A549 (cell line): ENCODE measurements around the gene ACSL5. TPM values are rescaled to one million over a fixed set of nuclear protein-coding genes. Genes with fewer than 3 reads are reported as not detected.

ENCODE experiments used
- ATAC-seq, 2 experiments: fragments of 200-7000 bp in 1 of 2; fragments of >200 bp in 1 of 2; cut with Nextera tagmentation in 1 of 2; cut with Tn5 transposase in 1 of 2; 3 replicates each; pipeline versions ENCODE4 v1.8.0 to v1.9.1; 2018 to 2020; ENCODE audit warnings: mild to moderate bottlenecking in 1 of 2, moderate library complexity in 1 of 2
- CTCF ChIA-PET: fragments of 300-600 bp; sonication (Branson Sonifier 250); formaldehyde crosslinking; extraction: SDS; loops from one replicate; lab custom pipeline; 2021; ENCODE audit warnings: antibody characterized with exemption, inconsistent platforms; lab: Yijun Ruan, JAX
- POLR2A ChIA-PET: fragments of 350-600 bp; formaldehyde crosslinking; extraction: SDS; loops from one replicate; lab custom pipeline; 2021; ENCODE audit warnings: antibody characterized with exemption, inconsistent platforms; lab: Yijun Ruan, JAX
- DNase-seq, 2 experiments: peaks; one replicate each; pipeline versions ENCODE4 v3.0.0 to v3.0.0-alpha.2; 2011 to 2016; ENCODE audit warnings: low read depth in 1 of 2, low spot score in 1 of 2
- FAIRE-seq: peaks from 2 replicates; lab custom pipeline; 2011; peaks lifted over from hg19 to GRCh38; lab: Jason Lieb, UNC
- H3K27ac ChIP-seq, 2 experiments: fragments of >200 bp; sonication (Bioruptor Twin); formaldehyde crosslinking; 3 replicates each; pipeline ENCODE4 v1.5.1; 2016 to 2017
- H3K4me1 ChIP-seq: fragments of >200 bp; sonication (Bioruptor Twin); formaldehyde crosslinking; 3 replicates; pipeline ENCODE4 v1.6.1; 2016
- H3K4me2 ChIP-seq: fragments of >200 bp; sonication (Bioruptor Twin); formaldehyde crosslinking; 3 replicates; pipeline ENCODE4 v1.6.1; 2016
- H3K4me3 ChIP-seq: fragments of >200 bp; sonication (Bioruptor Twin); formaldehyde crosslinking; 3 replicates; pipeline ENCODE4 v1.5.1; 2016
- H3K9me3 ChIP-seq: fragments of >200 bp; sonication (Bioruptor Twin); formaldehyde crosslinking; 3 replicates; pipeline ENCODE4 v1.6.1; 2016
- ATOH8 ChIP-seq: fragments of 250-450 bp; sonication (Bioruptor Pico); IDR thresholded peaks from 2 replicates; pipeline ENCODE4 v1.5.0; 2020; ENCODE audit warnings: low read depth, mild to moderate bottlenecking, moderate library complexity
- CEBPB ChIP-seq, 2 experiments: fragments of >200 bp in 1 of 2; sonication (Bioruptor Twin) in 1 of 2; formaldehyde crosslinking in 1 of 2; IDR thresholded peaks; 2 replicates each; pipeline ENCODE4 v1.6.1; 2012 to 2016
- CHD2 ChIP-seq: fragments of 150-350 bp; IDR thresholded peaks from 2 replicates; pipeline ENCODE4 v1.6.1; 2014; ENCODE audit warnings: low read length; ENCODE audit not compliant: partially characterized antibody
- E2F6 ChIP-seq: IDR thresholded peaks from 2 replicates; pipeline ENCODE4 v1.6.1; 2012; ENCODE audit warnings: low read depth, borderline replicate concordance
- HMGXB4 ChIP-seq: fragments of 250-450 bp; sonication (Bioruptor Pico); IDR thresholded peaks from 2 replicates; pipeline ENCODE4 v1.5.0; 2021; ENCODE audit warnings: mild to moderate bottlenecking, moderate library complexity, borderline replicate concordance
- HOXB13 ChIP-seq: fragments of 250-450 bp; sonication (Bioruptor Pico); IDR thresholded peaks from 2 replicates; pipeline ENCODE4 v1.5.0; 2020; ENCODE audit warnings: low read depth, mild to moderate bottlenecking, moderate library complexity
- HOXB5 ChIP-seq: fragments of 250-450 bp; sonication (Bioruptor Pico); IDR thresholded peaks from 2 replicates; pipeline ENCODE4 v1.5.0; 2020; ENCODE audit warnings: mild to moderate bottlenecking, moderate library complexity
- KDM1A ChIP-seq: fragments of 200-600 bp; sonication (generic); IDR thresholded peaks from 2 replicates; pipeline ENCODE4 v1.6.1; 2016; ENCODE audit warnings: low read depth, mild to moderate bottlenecking
- KDM5A ChIP-seq: fragments of 200-600 bp; sonication (generic); IDR thresholded peaks from 2 replicates; pipeline ENCODE4 v1.6.1; 2016; ENCODE audit warnings: antibody characterized with exemption, mild to moderate bottlenecking
- POLR2A ChIP-seq: IDR thresholded peaks from 2 replicates; pipeline ENCODE4 v1.6.1; 2012; ENCODE audit warnings: mild to moderate bottlenecking, low read length
- REST ChIP-seq: fragments of 200-600 bp; sonication (generic); IDR thresholded peaks from 2 replicates; pipeline ENCODE4 v1.6.1; 2016; ENCODE audit warnings: antibody characterized with exemption, mild to moderate bottlenecking, moderate library complexity
- RFX5 ChIP-seq: fragments of 450-650 bp; IDR thresholded peaks from 2 replicates; pipeline ENCODE4 v1.7.1; 2014; ENCODE audit warnings: antibody characterized with exemption, mild to moderate bottlenecking, moderate library complexity
- RNF2 ChIP-seq: fragments of 200-600 bp; sonication (generic); IDR thresholded peaks from 2 replicates; pipeline ENCODE4 v1.6.1; 2016; ENCODE audit warnings: low read depth, mild to moderate bottlenecking, antibody characterized with exemption, moderate library complexity, borderline replicate concordance
- SREBF2 ChIP-seq: fragments of 450-650 bp; IDR thresholded peaks from 2 replicates; pipeline ENCODE4 v1.6.1; 2014; ENCODE audit warnings: mild to moderate bottlenecking, moderate library complexity
- ZSCAN20 ChIP-seq: fragments of 250-450 bp; sonication (Bioruptor Pico); IDR thresholded peaks from 2 replicates; pipeline ENCODE4 v1.8.0; 2022; ENCODE audit warnings: mild to moderate bottlenecking, moderate library complexity
- WGBS: methylation state at CpG from one replicate; pipeline ENCODE4 v1.1.6; 2017; ENCODE audit errors: missing lambda C conversion rate; 5-methylcytosine and 5-hydroxymethylcytosine counted together
- polyA plus RNA-seq, 4 experiments: library from polyadenylated mRNA; depleted of rRNA in 3 of 4; stranded (reverse); fragments of >200 nt; fragmentation: RNase III in 1 of 4; extraction: RNeasy Plus Mini Kit Qiagen cat#74134 plus additional on column Dnase treatment in 1 of 4; gene quantifications; 2 replicates in 3 of 4; 3 replicates in 1 of 4; pipeline ENCODE4 v1.2.3, GENCODE V29; 2011 to 2017

Gene ACSL5
- polyA plus RNA-seq, 2 of the 4 experiments (the other 2 are of a cell fraction), result 0.15 to 0.25 TPM

GRCh38 chr10:112359606-112360307 lies 14.2 kb upstream of the ACSL5 start (continued):
- no peak for TF ChIP-seq REST
- TF ChIP-seq, all 56 proteins: peak for 0

GRCh38 chr10:112360308-112361270 lies 13.3 kb upstream of the ACSL5 start:
- no peak overlapping the region; the same call in 2 of the 3 replicates for H3K4me2 ChIP-seq
- TF ChIP-seq HMGXB4 (CRISPR knock-in tag) (no peak), HOXB5 (no peak), ZSCAN20 (no peak), CHD2 (no peak), HOXB13 (CRISPR knock-in tag) (no peak), KDM5A (no peak), CEBPB (IDR thresholded peaks at IDR 0.05) (no peak), SREBF2 (no peak), RNF2 (no peak), E2F6 (no peak), RFX5 (no peak), KDM1A (no peak), POLR2A (no peak), ATOH8 (CRISPR knock-in tag) (no peak)
- peak overlapping the region in 1 of 2 experiments; percentile 49; a peak in 1 of 6 replicates for H3K27ac ChIP-seq
- 60% methylated on average over 13 of the region's 13 CpGs for WGBS
- no peaks in the 10 kb centered on the region for H3K9me3 ChIP-seq
- CTCF ChIA-PET, result no interaction called here
- peak in 1 of 2 experiments; percentile 10 for DNase-seq
- no peak overlapping the region for H3K4me3 ChIP-seq
- no peak for FAIRE-seq
- peaks cover 6% of the 10 kb centered on the region; the same call in 1 of the 3 replicates for H3K4me1 ChIP-seq
- ATAC-seq, result peak in 1 of 2 experiments; percentile 44; a peak in 2 of 6 replicates
- POLR2A ChIA-PET, result no interaction called here
